Transverse colon (tissue), 4 donors: ENCODE data around the gene SALL2. TPM values are rescaled to one million over a fixed set of nuclear protein-coding genes. Genes with fewer than 3 reads are reported as not detected.

ENCODE experiments used
- DNase-seq: peaks from one replicate; pipeline ENCODE4 v3.0.0-alpha.2; 2019
- H3K27ac ChIP-seq, 4 donors: fragments of 200-600 bp; sonication (generic); 2 replicates each; pipeline ENCODE4 v1.5.1; 2016 to 2018; ENCODE audit warnings: inconsistent platforms in 4 of 4
- H3K27me3 ChIP-seq: fragments of 200-600 bp; sonication (generic); 2 replicates; pipeline ENCODE4 v1.5.1; 2017; ENCODE audit warnings: inconsistent platforms
- H3K36me3 ChIP-seq, 4 donors: fragments of 200-600 bp; sonication (generic); 2 replicates each; pipeline ENCODE4 v1.5.1; 2017 to 2019; ENCODE audit warnings: inconsistent platforms in 4 of 4
- H3K4me1 ChIP-seq, 4 donors: fragments of 200-600 bp; sonication (generic); 2 replicates each; pipeline ENCODE4 v1.5.1; 2017 to 2020; ENCODE audit warnings: inconsistent platforms in 4 of 4
- H3K4me3 ChIP-seq, 4 donors: fragments of 200-600 bp; sonication (generic); 1 replicate in 1 of 4; 2 replicates in 3 of 4; pipeline versions ENCODE4 v1.5.1 to v1.6.1; 2017 to 2019; ENCODE audit warnings: inconsistent platforms in 4 of 4
- H3K9me3 ChIP-seq, 2 donors: fragments of 200-600 bp; sonication (generic); 2 replicates each; pipeline ENCODE4 v1.5.1; 2017 to 2019; ENCODE audit warnings: inconsistent platforms in 2 of 2
- CTCF ChIP-seq, 5 experiments: fragments of 200-600 bp in 3 of 5; fragments of 450-650 bp in 2 of 5; sonication (generic) in 3 of 5; IDR thresholded peaks; 1 replicate in 2 of 5; 2 replicates in 3 of 5; pipeline ENCODE4 v1.5.1; 2016 to 2017; ENCODE audit warnings: antibody characterized with exemption in 5 of 5, inconsistent platforms in 3 of 5, mild to moderate bottlenecking in 2 of 5, moderate library complexity in 1 of 5
- EP300 ChIP-seq: sonication (generic); formaldehyde crosslinking; IDR thresholded peaks from one replicate; pipeline ENCODE4 v1.6.1; 2017; ENCODE audit warnings: antibody characterized with exemption, low read depth
- POLR2A ChIP-seq: fragments of 450-650 bp; IDR thresholded peaks from one replicate; pipeline ENCODE4 v1.6.1; 2016; ENCODE audit warnings: antibody characterized with exemption, mild to moderate bottlenecking, moderate library complexity
- POLR2AphosphoS5 ChIP-seq, 3 donors: sonication (generic); formaldehyde crosslinking; IDR thresholded peaks; one replicate each; pipeline ENCODE4 v1.6.1; 2016; ENCODE audit warnings: antibody characterized with exemption in 3 of 3
- WGBS, 2 donors: methylation state at CpG; one replicate each; pipeline ENCODE4 v1.1.5; 2018; ENCODE audit warnings: low coverage in 1 of 2; 5-methylcytosine and 5-hydroxymethylcytosine counted together
- in situ Hi-C, 4 donors: fragments of 200-750 bp; cut with MboI; loops; one replicate each; pipeline versions ENCODE4 v1.15.0 to v1.15.1; 2017; ENCODE audit warnings: low sequenced_read_pairs in 3 of 4, low pct_ligation_motif_present in 1 of 4, low pct_unique_long_range_greater_than_20kb in 1 of 4
- intact Hi-C: fragments of 100-400 bp; cut with DNase I; formaldehyde crosslinking; loops from one replicate; pipeline ENCODE4 v1.15.1; 2023; ENCODE audit warnings: low total_unique reads
- total RNA-seq, 4 donors: library from RNA; depleted of rRNA; stranded (reverse); fragments of >200 nt; gene quantifications; one replicate each; pipeline ENCODE4 v1.1.0, GENCODE V29; 2016

The SALL2 gene
- total RNA-seq, 4 donors from 2014 or later = 2.2 to 36.3 (median 4.2) TPM

GRCh38 chr14:21537090-21537424 is 10.9 kb upstream of the SALL2 start:
- no peak for DNase-seq
- Histone ChIP-seq H3K9me3 (no peaks in the 10 kb centered on the region), H3K27me3 (peaks cover 66% of the 10 kb centered on the region), H3K36me3 (no peaks in the 10 kb centered on the region), H3K27ac (no peak overlapping the region), H3K4me1 (peaks cover 0 to 4% (median 0%) of the 10 kb centered on the region in 4 donors), H3K4me3 (peak overlapping the region in 2 of 4 donors; percentile 17 to 43)
- 33 to 35% methylated on average over 3 of the region's 3 CpGs for WGBS, 2 donors
- TF ChIP-seq POLR2AphosphoS5 (IDR thresholded peaks at IDR 0.05) (no peak), POLR2A (no peak), CTCF (IDR thresholded peaks at IDR 0.05) (no peak), EP300 (no peak)
- in situ Hi-C loops (no loop called here), intact Hi-C loops (no loop called here)

DNA sequence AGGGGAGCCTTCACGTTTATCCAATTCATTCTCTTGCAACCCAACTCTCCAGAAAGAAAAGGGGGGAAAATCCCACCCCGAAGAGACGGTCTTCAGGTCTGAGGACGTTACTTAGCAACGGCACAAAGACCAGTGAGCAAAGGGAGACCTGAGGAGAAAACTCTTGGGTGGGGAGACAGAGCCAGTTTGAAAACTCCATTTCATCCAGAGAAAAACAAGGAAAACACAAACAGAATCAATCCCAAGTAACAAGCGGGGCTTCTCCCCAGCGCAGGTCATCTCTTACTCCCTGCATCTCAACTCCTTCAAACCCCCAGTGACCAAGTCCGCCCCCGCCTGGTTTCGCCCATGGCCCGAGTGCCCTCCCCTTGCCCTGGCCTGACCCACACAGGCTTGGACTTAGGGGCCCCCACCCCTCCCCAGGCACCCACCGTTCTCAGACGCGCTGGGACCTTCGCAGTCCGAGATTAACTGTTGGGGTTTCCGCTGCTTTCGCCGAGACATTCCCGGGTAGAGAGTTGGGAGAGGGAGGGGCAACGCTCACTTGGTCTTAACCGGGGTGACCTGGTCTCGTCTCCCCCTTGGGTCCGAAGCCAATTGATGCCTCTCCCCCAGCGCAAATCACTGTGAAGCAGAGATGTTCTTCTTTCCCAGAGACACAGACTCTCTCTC is 10.4 kb upstream of the SALL2 start:
- Histone ChIP-seq H3K27ac (no peak overlapping the region), H3K36me3 (no peaks in the 10 kb centered on the region), H3K4me3 (peak overlapping the region in 3 of 4 donors; percentile 17 to 43 (median 27)), H3K4me1 (peaks cover 0 to 4% (median 0%) of the 10 kb centered on the region in 4 donors), H3K27me3 (peaks cover 66% of the 10 kb centered on the region), H3K9me3 (no peaks in the 10 kb centered on the region)
- intact Hi-C loops = no loop called here
- TF ChIP-seq EP300 = no peak
- TF ChIP-seq POLR2A = no peak
- in situ Hi-C loops = no loop called here
- WGBS, 2 donors = 14% methylated on average over 25 of the region's 25 CpGs; no CpG with 5 or more reads in 1 of the 2 donors
- no peak for DNase-seq

- peaks cover 66% of the 10 kb centered on the region for H3K27me3 ChIP-seq
- H3K4me3 ChIP-seq = peak overlapping the region in 2 of 4 donors; percentile 17 to 43
- no peaks in the 10 kb centered on the region for H3K9me3 ChIP-seq
- H3K27ac ChIP-seq = no peak overlapping the region
- WGBS, 2 donors = 48 to 61% methylated on average over 3 to 6 of the region's 6 CpGs
- in situ Hi-C loops (no loop called here), intact Hi-C loops (no loop called here)
- peaks cover 0 to 4% (median 0%) of the 10 kb centered on the region in 4 donors for H3K4me1 ChIP-seq
- no peak for DNase-seq
- no peaks in the 10 kb centered on the region for H3K36me3 ChIP-seq
- TF ChIP-seq EP300 (no peak), POLR2AphosphoS5 (IDR thresholded peaks at IDR 0.05) (no peak), POLR2A (no peak), CTCF (IDR thresholded peaks at IDR 0.05) (no peak)
Measured at GRCh38 chr14:21535545-21536417, 9.6 kb upstream of the SALL2 start.

- Histone ChIP-seq H3K4me1 (peaks cover 0 to 4% (median 0%) of the 10 kb centered on the region in 4 donors), H3K4me3 (no peak overlapping the region), H3K27me3 (peaks cover 63% of the 10 kb centered on the region), H3K36me3 (no peaks in the 10 kb centered on the region), H3K9me3 (no peaks in the 10 kb centered on the region), H3K27ac (no peak overlapping the region)
- no peak for DNase-seq
- 79 to 89% methylated on average over 4 of the region's 4 CpGs for WGBS, 2 donors
- no peak for TF ChIP-seq CTCF (IDR thresholded peaks at IDR 0.05)
- TF ChIP-seq POLR2A = no peak
- TF ChIP-seq POLR2AphosphoS5 (IDR thresholded peaks at IDR 0.05) = no peak
- TF ChIP-seq EP300 = no peak
- intact Hi-C loops (no loop called here), in situ Hi-C loops (no loop called here)
Measured at GRCh38 chr14:21534576-21534975, 8.4 kb upstream of the SALL2 start.
